Panc1 (cell line): ENCODE measurements around the gene NOTCH1. TPM values are rescaled to one million over a fixed set of nuclear protein-coding genes. Genes with fewer than 3 reads are reported as not detected.

Source experiments
- ATAC-seq: fragments of 200-7000 bp; cut with Tn5 transposase; 2 replicates; pipeline ENCODE4 v1.9.1; 2020; ENCODE audit warnings: mild to moderate bottlenecking, moderate library complexity
- BruUV-seq: library from RNA; stranded (reverse); fragments of 400-500 nt; replicated peaks from 2 replicates; lab custom pipeline; 2021; lab: Mats Ljungman, UMichigan
- CTCF ChIA-PET: fragments of 300-600 bp; sonication (Branson Sonifier 250); formaldehyde crosslinking; loops from one replicate; lab custom pipeline; 2022; ENCODE audit warnings: antibody characterized with exemption; lab: Charles Lee
- POLR2A ChIA-PET: fragments of 300-600 bp; sonication (Branson Sonifier 250); formaldehyde crosslinking; loops from one replicate; lab custom pipeline; 2022; ENCODE audit warnings: antibody characterized with exemption; lab: Charles Lee
- DNase-seq: peaks from one replicate; pipeline ENCODE4 v3.0.0-alpha.2; 2010; ENCODE audit warnings: low read depth, low spot score
- H3K27ac ChIP-seq: 2 replicates; pipeline ENCODE4 v1.5.1; 2011; ENCODE audit warnings: mild to moderate bottlenecking, low read length, inconsistent platforms
- H3K27me3 ChIP-seq: fragments of 200-500 bp; sonication (Bioruptor generic); 2 replicates; pipeline ENCODE4 v1.6.0; 2014; ENCODE audit warnings: low read length, inconsistent platforms; ENCODE audit not compliant: control insufficient read depth, insufficient read depth
- H3K36me3 ChIP-seq: fragments of 200-500 bp; sonication (Bioruptor generic); 2 replicates; pipeline ENCODE4 v1.5.1; 2014; ENCODE audit warnings: inconsistent platforms, mild to moderate bottlenecking, low read length, moderate library complexity; ENCODE audit not compliant: control insufficient read depth, insufficient read depth
- H3K4me1 ChIP-seq: 2 replicates; pipeline ENCODE4 v1.5.1; 2011; ENCODE audit warnings: inconsistent platforms, mild to moderate bottlenecking, low read length, moderate library complexity; ENCODE audit not compliant: control insufficient read depth, insufficient read depth
- H3K4me3 ChIP-seq, 2 experiments: 2 replicates each; pipeline ENCODE4 v1.5.1; 2011 to 2012; ENCODE audit warnings: low read depth in 2 of 2, low read length in 2 of 2, mild to moderate bottlenecking in 2 of 2, inconsistent platforms in 1 of 2, moderate library complexity in 1 of 2
- H3K9me3 ChIP-seq: fragments of 200-500 bp; sonication (Bioruptor generic); 2 replicates; pipeline ENCODE4 v1.5.1; 2014; ENCODE audit warnings: low read depth, mild to moderate bottlenecking, inconsistent platforms, low read length, moderate library complexity; ENCODE audit not compliant: control insufficient read depth, insufficient read depth
- POLR2AphosphoS5 ChIP-seq: IDR thresholded peaks from 2 replicates; pipeline ENCODE4 v1.6.1; 2012; ENCODE audit warnings: mild to moderate bottlenecking, low read depth, low read length, moderate library complexity
- SIN3A ChIP-seq: IDR thresholded peaks from 2 replicates; pipeline ENCODE4 v1.6.1; 2012; ENCODE audit warnings: low read depth, mild to moderate bottlenecking, low read length, moderate library complexity, borderline replicate concordance; ENCODE audit not compliant: insufficient read depth
- TCF7L2 ChIP-seq: IDR thresholded peaks from 2 replicates; pipeline ENCODE4 v1.6.1; 2011; ENCODE audit warnings: mild to moderate bottlenecking, low read depth, low read length, inconsistent platforms
- in situ Hi-C: cut with HindIII; loops from 2 replicates; pipeline ENCODE4 v1.10.0; 2016; ENCODE audit warnings: low sequenced_read_pairs, low pct_unique_long_range_greater_than_20kb
- intact Hi-C: fragments of 100-400 bp; cut with micrococcal nuclease; formaldehyde crosslinking; loops from one replicate; pipeline ENCODE4 v1.10.0; 2022; ENCODE audit not compliant: unreplicated experiment
- total RNA-seq: library from RNA; stranded (reverse); gene quantifications from one replicate; pipeline ENCODE4 v1.2.1, GENCODE V29; 2021; ENCODE audit not compliant: unreplicated experiment
- TF ChIP-seq, protein P1 (sequence below), 2 experiments: IDR thresholded peaks; 2 replicates each; pipeline ENCODE4 v1.6.1; 2011 to 2012; ENCODE audit warnings: low read depth in 2 of 2, control low read depth in 1 of 2, low read length in 1 of 2, mild to moderate bottlenecking in 1 of 2, moderate library complexity in 1 of 2; ENCODE audit not compliant: insufficient read depth in 1 of 2
- TF ChIP-seq, protein P2 (sequence below): fragments of 450-650 bp; IDR thresholded peaks from 2 replicates; pipeline ENCODE4 v1.5.1; 2017; ENCODE audit warnings: mild to moderate bottlenecking

Gene NOTCH1
- total RNA-seq, 1 experiment from 2014 or later: 13.4 TPM

DNA sequence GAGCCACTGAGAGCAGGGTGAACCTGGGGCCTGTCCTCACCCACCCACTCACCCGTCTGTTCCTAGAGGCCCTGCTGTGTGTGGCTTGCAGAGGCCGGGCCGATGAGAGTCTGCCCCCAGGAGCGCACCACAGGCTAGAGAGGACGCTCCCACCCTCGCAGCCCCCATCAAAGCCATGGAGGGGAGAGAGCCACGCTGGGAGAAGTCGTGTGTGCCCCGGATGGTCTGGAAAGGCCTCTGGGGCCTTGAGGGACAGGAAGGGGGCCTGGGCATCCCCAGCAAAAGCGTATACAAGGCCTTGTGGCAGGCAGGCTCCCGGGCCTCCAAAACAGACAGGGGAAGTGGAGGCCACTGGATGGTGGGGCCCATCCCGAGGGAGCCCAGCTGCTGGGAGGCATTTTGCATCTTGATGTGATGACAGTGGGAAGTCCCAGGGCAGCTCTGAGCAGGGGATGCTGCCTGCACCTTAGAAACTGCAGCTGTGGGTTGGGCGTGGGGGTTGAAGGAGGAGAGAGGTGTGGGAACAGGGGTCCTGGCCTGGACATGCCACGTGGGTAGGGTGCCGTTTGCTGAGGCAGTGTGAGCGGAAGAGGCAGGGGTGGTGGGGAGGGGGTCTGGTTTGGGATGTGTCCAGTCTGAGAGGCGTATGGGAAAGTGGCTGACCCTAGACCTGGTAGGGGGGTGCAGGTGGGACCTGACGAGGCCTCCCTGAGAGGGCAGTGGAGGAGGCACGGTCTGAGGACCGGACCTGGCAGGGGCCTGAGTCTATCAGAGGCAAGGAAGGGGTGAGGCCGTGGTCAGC lies 43.0 kb upstream of the NOTCH1 start:
- TF ChIP-seq, protein P1, sequence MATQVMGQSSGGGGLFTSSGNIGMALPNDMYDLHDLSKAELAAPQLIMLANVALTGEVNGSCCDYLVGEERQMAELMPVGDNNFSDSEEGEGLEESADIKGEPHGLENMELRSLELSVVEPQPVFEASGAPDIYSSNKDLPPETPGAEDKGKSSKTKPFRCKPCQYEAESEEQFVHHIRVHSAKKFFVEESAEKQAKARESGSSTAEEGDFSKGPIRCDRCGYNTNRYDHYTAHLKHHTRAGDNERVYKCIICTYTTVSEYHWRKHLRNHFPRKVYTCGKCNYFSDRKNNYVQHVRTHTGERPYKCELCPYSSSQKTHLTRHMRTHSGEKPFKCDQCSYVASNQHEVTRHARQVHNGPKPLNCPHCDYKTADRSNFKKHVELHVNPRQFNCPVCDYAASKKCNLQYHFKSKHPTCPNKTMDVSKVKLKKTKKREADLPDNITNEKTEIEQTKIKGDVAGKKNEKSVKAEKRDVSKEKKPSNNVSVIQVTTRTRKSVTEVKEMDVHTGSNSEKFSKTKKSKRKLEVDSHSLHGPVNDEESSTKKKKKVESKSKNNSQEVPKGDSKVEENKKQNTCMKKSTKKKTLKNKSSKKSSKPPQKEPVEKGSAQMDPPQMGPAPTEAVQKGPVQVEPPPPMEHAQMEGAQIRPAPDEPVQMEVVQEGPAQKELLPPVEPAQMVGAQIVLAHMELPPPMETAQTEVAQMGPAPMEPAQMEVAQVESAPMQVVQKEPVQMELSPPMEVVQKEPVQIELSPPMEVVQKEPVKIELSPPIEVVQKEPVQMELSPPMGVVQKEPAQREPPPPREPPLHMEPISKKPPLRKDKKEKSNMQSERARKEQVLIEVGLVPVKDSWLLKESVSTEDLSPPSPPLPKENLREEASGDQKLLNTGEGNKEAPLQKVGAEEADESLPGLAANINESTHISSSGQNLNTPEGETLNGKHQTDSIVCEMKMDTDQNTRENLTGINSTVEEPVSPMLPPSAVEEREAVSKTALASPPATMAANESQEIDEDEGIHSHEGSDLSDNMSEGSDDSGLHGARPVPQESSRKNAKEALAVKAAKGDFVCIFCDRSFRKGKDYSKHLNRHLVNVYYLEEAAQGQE (IDR thresholded peaks at IDR 0.05; ENCODE audit: insufficient read depth in 1 of 2, low read depth in 2 of 2, low read length in 1 of 2): no peak
- no peak for TF ChIP-seq SIN3A
- no peak for TF ChIP-seq POLR2AphosphoS5
- no peak for TF ChIP-seq TCF7L2
- TF ChIP-seq, protein P2, sequence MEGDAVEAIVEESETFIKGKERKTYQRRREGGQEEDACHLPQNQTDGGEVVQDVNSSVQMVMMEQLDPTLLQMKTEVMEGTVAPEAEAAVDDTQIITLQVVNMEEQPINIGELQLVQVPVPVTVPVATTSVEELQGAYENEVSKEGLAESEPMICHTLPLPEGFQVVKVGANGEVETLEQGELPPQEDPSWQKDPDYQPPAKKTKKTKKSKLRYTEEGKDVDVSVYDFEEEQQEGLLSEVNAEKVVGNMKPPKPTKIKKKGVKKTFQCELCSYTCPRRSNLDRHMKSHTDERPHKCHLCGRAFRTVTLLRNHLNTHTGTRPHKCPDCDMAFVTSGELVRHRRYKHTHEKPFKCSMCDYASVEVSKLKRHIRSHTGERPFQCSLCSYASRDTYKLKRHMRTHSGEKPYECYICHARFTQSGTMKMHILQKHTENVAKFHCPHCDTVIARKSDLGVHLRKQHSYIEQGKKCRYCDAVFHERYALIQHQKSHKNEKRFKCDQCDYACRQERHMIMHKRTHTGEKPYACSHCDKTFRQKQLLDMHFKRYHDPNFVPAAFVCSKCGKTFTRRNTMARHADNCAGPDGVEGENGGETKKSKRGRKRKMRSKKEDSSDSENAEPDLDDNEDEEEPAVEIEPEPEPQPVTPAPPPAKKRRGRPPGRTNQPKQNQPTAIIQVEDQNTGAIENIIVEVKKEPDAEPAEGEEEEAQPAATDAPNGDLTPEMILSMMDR: no peak
- ATAC-seq (no peak), DNase-seq (no peak)
- no peaks in the 10 kb centered on the region for H3K27me3 ChIP-seq
- CTCF ChIA-PET: no interaction called here
- BruUV-seq: no TSS peak
- H3K9me3 ChIP-seq: no peaks in the 10 kb centered on the region
- no peak overlapping the region for H3K27ac ChIP-seq
- intact Hi-C loops (no loop called here), in situ Hi-C loops (no loop called here)
- H3K4me3 ChIP-seq: no peak overlapping the region
- peaks cover 6% of the 10 kb centered on the region for H3K4me1 ChIP-seq
- no peaks in the 10 kb centered on the region for H3K36me3 ChIP-seq
- POLR2A ChIA-PET: no interaction called here

DNA sequence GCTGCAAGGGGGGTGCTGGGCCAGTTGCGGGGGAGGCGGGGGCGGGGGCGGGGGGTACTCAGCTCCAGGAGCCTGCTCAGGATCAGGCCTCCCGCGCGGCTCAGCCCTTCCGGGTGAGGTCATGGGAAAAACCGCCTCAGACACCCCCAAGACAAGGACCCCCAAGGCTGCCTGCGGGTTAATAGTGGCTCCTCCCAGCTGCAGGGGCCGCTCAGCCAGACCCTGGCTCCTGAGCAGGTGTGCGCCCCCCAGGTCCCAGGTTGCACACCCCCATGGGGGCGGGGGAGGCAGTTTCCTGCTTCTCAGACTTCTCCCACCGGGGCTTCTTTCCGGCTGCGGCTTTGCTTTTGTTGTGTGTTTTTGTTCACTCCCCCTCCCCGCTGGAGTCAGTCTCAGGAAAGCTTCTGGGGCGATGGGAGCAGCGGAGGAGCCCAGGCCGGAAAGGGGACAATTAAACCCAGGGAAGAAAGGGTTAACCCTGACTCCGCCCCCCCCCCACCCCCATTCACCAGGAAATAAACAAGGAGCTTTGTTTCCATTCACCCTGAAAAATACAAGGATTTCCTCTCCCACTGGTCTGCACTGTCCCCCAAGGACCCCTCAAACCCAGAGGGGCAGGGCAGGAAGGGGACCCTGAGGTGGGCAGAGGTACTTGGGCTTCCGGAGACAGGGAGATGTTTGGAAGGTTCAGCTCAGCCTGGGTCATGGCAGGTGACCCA lies 42.3 kb upstream of the NOTCH1 start:
- in situ Hi-C loops: no loop called here
- DNase-seq (no peak), ATAC-seq (no peak)
- TF ChIP-seq TCF7L2 (no peak), POLR2AphosphoS5 (no peak), SIN3A (no peak)
- TF ChIP-seq, protein P2: no peak
- TF ChIP-seq, protein P1 (IDR thresholded peaks at IDR 0.05; ENCODE audit: insufficient read depth in 1 of 2, low read depth in 2 of 2, low read length in 1 of 2): no peak
- Histone ChIP-seq H3K9me3 (no peaks in the 10 kb centered on the region), H3K27me3 (no peaks in the 10 kb centered on the region), H3K36me3 (no peaks in the 10 kb centered on the region), H3K27ac (no peak overlapping the region), H3K4me3 (no peak overlapping the region), H3K4me1 (peaks cover 6% of the 10 kb centered on the region)
- POLR2A ChIA-PET: no interaction called here
- BruUV-seq: no TSS peak
- CTCF ChIA-PET: no interaction called here
- intact Hi-C loops: no loop called here
